WTC11 (cell line): Measurements from ENCODE around the gene ECM2. TPM values are rescaled to one million over a fixed set of nuclear protein-coding genes. Genes with fewer than 3 reads are reported as not detected.

Source experiments
- ATAC-seq: fragments of 200-7000 bp; cut with Tn5 transposase; 2 replicates; pipeline ENCODE4 v1.10.0; 2021; ENCODE audit warnings: mild to moderate bottlenecking, moderate library complexity
- CTCF ChIA-PET: fragments of 300-600 bp; sonication (Branson Sonifier 250); formaldehyde crosslinking; loops from one replicate; lab custom pipeline; 2021; ENCODE audit warnings: antibody characterized with exemption; lab: Charles Lee
- POLR2A ChIA-PET: fragments of 350-600 bp; sonication (Branson Sonifier 250); formaldehyde crosslinking; loops from one replicate; lab custom pipeline; 2021; ENCODE audit warnings: antibody characterized with exemption; lab: Charles Lee
- DNase-seq: peaks from one replicate; pipeline ENCODE4 v3.0.0; 2021; ENCODE audit warnings: low spot score
- H3K27ac Mint-ChIP-seq: 2 replicates; pipeline ENCODE4 v1.8.0; 2021; ENCODE audit warnings: mixed read lengths
- H3K27me3 Mint-ChIP-seq: 2 replicates; pipeline ENCODE4 v1.8.0; 2021; ENCODE audit warnings: low read depth, mild to moderate bottlenecking, moderate library complexity, mixed read lengths
- H3K36me3 Mint-ChIP-seq: 2 replicates; pipeline ENCODE4 v1.8.0; 2021; ENCODE audit warnings: mixed read lengths
- H3K4me1 Mint-ChIP-seq: 2 replicates; pipeline ENCODE4 v1.8.0; 2022; ENCODE audit warnings: mixed read lengths
- H3K4me3 Mint-ChIP-seq: 2 replicates; pipeline ENCODE4 v1.8.0; 2021; ENCODE audit warnings: mild to moderate bottlenecking, moderate library complexity, mixed read lengths
- H3K9me3 Mint-ChIP-seq: 2 replicates; pipeline ENCODE4 v1.8.0; 2021; ENCODE audit warnings: mixed read lengths
- AFF4 ChIP-seq: sonication (generic); formaldehyde crosslinking; IDR thresholded peaks from 2 replicates; pipeline ENCODE4 v1.8.1; 2023; ENCODE audit warnings: mild to moderate bottlenecking, missing genetic modification reagents, borderline replicate concordance
- ELF4 ChIP-seq: sonication (generic); formaldehyde crosslinking; IDR thresholded peaks from 2 replicates; pipeline ENCODE4 v1.8.1; 2022; ENCODE audit warnings: low read depth, mild to moderate bottlenecking, moderate library complexity, missing genetic modification reagents
- ETV6 ChIP-seq: sonication (generic); formaldehyde crosslinking; IDR thresholded peaks from 2 replicates; pipeline ENCODE4 v1.8.1; 2022; ENCODE audit warnings: mild to moderate bottlenecking, missing genetic modification reagents
- FOXP1 ChIP-seq: sonication (generic); formaldehyde crosslinking; IDR thresholded peaks from 2 replicates; pipeline ENCODE4 v1.8.0; 2022; ENCODE audit warnings: missing genetic modification reagents, mild to moderate bottlenecking, moderate library complexity, borderline replicate concordance
- GABPB1 ChIP-seq: sonication (generic); formaldehyde crosslinking; IDR thresholded peaks from 2 replicates; pipeline ENCODE4 v1.8.1; 2023; ENCODE audit warnings: mild to moderate bottlenecking, missing genetic modification reagents
- JAZF1 ChIP-seq: fragments of 250-450 bp; sonication (Bioruptor Pico); IDR thresholded peaks from 2 replicates; pipeline ENCODE4 v1.9.0; 2021; ENCODE audit warnings: moderate library complexity, mild to moderate bottlenecking, inconsistent platforms
- JUN ChIP-seq: sonication (generic); formaldehyde crosslinking; IDR thresholded peaks from 2 replicates; pipeline ENCODE4 v1.8.0; 2023; ENCODE audit warnings: mild to moderate bottlenecking, missing genetic modification reagents
- KAT7 ChIP-seq: sonication (generic); formaldehyde crosslinking; IDR thresholded peaks from 2 replicates; pipeline ENCODE4 v1.8.1; 2023; ENCODE audit warnings: missing genetic modification reagents, mild to moderate bottlenecking, borderline replicate concordance
- SOX15 ChIP-seq: fragments of 250-450 bp; sonication (Bioruptor Pico); IDR thresholded peaks from 2 replicates; pipeline ENCODE4 v1.9.0; 2021; ENCODE audit warnings: mild to moderate bottlenecking
- TP53 ChIP-seq: sonication (generic); formaldehyde crosslinking; IDR thresholded peaks from 2 replicates; pipeline ENCODE4 v1.8.1; 2023; ENCODE audit warnings: mild to moderate bottlenecking, missing genetic modification reagents
- ZBTB21 ChIP-seq: sonication (generic); formaldehyde crosslinking; IDR thresholded peaks from 2 replicates; pipeline ENCODE4 v1.8.1; 2023; ENCODE audit warnings: mild to moderate bottlenecking, missing genetic modification reagents, borderline replicate concordance
- ZNF416 ChIP-seq: fragments of 250-450 bp; sonication (Bioruptor Pico); IDR thresholded peaks from 2 replicates; pipeline ENCODE4 v1.9.0; 2021; ENCODE audit warnings: mild to moderate bottlenecking, inconsistent platforms
- ZNF423 ChIP-seq: fragments of 250-450 bp; sonication (Bioruptor Pico); IDR thresholded peaks from 2 replicates; pipeline ENCODE4 v2.1.2; 2022; ENCODE audit warnings: mild to moderate bottlenecking, moderate library complexity
- total RNA-seq: library from RNA; stranded (reverse); gene quantifications from 3 replicates; pipeline ENCODE4 v1.2.3, GENCODE V29; 2021
- TF ChIP-seq, protein P1 (sequence below): fragments of 250-450 bp; sonication (Bioruptor Pico); conservative IDR thresholded peaks from 2 replicates; pipeline ENCODE4 v1.9.0; 2021; ENCODE audit warnings: mild to moderate bottlenecking
- TF ChIP-seq, protein P2 (sequence below): sonication (generic); formaldehyde crosslinking; IDR thresholded peaks from 2 replicates; pipeline ENCODE4 v1.8.0; 2022; ENCODE audit warnings: missing genetic modification reagents
- TF ChIP-seq, protein P3 (sequence below): fragments of 200-600 bp; IDR thresholded peaks from 2 replicates; pipeline ENCODE4 v1.8.0; 2022; ENCODE audit warnings: antibody characterized with exemption
- TF ChIP-seq, protein P4 (sequence below): sonication (generic); formaldehyde crosslinking; IDR thresholded peaks from 2 replicates; pipeline ENCODE4 v1.8.1; 2022; ENCODE audit warnings: missing genetic modification reagents, borderline replicate concordance

The ECM2 gene
- total RNA-seq, 1 experiment from 2014 or later: not detected

- TF ChIP-seq JAZF1 (CRISPR knock-in tag): no peak
- TF ChIP-seq, protein P1, sequence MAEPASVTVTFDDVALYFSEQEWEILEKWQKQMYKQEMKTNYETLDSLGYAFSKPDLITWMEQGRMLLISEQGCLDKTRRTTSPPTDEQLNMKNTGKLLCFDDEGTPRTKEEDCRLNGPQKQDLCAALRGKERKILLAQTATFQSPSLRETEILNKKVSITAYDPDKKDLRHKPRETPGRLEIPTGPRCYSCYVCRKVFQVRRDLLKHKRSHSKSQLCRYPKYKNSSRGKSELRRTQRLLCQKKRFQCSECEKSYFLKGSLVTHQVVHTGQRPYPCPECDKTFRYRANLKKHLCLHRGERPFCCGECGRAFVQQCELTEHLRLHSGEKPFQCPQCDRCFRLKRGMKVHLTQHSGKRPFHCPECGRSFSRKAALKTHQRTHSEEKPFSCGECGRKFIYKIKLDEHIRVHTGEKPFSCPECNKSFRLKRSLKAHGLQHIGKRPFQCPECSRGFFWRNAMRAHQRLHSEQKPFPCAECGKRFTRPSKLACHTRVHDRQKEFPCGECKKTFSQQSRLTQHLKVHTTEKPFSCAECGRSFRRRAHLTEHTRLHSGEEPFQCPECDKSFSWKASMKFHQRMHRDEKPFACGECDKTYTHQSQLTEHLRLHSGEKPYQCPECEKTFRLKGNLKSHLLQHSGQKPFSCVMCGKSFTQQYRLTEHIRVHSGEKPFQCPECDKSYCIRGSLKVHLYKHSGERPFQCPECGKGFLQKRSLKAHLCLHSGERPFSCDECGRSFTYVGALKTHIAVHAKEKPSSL (CRISPR knock-in tag): no peak
- no peak for TF ChIP-seq FOXP1
- no peak for TF ChIP-seq ETV6 (CRISPR knock-in tag)
- no peak for TF ChIP-seq AFF4
- no peak for TF ChIP-seq TP53
- no peak for TF ChIP-seq GABPB1
- TF ChIP-seq ZBTB21 (CRISPR knock-in tag): no peak
- TF ChIP-seq, all 79 proteins: peak for 0
Measured at GRCh38 chr9:92517046-92517445, 18.7 kb downstream of the ECM2 start (continued).

DNA sequence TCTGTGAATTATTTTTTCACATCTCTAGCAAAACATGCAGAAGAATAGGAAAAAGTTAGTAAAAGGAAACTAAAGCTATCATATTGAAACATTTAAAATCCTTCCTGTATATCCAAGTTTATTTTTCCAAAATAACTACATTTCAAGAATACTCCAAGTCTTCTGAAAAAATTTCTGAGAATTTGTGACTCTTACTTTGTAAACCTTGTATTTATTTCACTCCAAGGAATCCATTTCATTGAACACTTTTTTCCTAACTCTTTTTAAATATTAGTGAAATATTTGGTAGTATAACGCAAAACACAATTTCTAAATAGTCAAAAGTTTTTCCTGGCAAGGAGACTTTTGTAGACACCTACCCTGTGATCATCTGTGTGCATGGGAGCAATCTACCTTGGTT is 19.3 kb downstream of the ECM2 start:
- peaks cover 12% of the 10 kb centered on the region for H3K9me3 Mint-ChIP-seq
- ATAC-seq (no peak), DNase-seq (no peak)
- H3K27ac Mint-ChIP-seq: no peak overlapping the region
- H3K4me3 Mint-ChIP-seq: no peak overlapping the region
- peaks cover 15% of the 10 kb centered on the region for H3K4me1 Mint-ChIP-seq
- CTCF ChIA-PET: no interaction called here
- H3K36me3 Mint-ChIP-seq: no peaks in the 10 kb centered on the region
- POLR2A ChIA-PET: no interaction called here
- H3K27me3 Mint-ChIP-seq: no peaks in the 10 kb centered on the region
- TF ChIP-seq, protein P1 (CRISPR knock-in tag): no peak
- TF ChIP-seq AFF4 (no peak), SOX15 (CRISPR knock-in tag) (no peak), ELF4 (CRISPR knock-in tag) (no peak), ZNF423 (CRISPR knock-in tag) (no peak), GABPB1 (no peak), ZNF416 (CRISPR knock-in tag) (no peak), KAT7 (CRISPR knock-in tag) (no peak), JUN (CRISPR knock-in tag) (no peak)
- TF ChIP-seq, protein P2, sequence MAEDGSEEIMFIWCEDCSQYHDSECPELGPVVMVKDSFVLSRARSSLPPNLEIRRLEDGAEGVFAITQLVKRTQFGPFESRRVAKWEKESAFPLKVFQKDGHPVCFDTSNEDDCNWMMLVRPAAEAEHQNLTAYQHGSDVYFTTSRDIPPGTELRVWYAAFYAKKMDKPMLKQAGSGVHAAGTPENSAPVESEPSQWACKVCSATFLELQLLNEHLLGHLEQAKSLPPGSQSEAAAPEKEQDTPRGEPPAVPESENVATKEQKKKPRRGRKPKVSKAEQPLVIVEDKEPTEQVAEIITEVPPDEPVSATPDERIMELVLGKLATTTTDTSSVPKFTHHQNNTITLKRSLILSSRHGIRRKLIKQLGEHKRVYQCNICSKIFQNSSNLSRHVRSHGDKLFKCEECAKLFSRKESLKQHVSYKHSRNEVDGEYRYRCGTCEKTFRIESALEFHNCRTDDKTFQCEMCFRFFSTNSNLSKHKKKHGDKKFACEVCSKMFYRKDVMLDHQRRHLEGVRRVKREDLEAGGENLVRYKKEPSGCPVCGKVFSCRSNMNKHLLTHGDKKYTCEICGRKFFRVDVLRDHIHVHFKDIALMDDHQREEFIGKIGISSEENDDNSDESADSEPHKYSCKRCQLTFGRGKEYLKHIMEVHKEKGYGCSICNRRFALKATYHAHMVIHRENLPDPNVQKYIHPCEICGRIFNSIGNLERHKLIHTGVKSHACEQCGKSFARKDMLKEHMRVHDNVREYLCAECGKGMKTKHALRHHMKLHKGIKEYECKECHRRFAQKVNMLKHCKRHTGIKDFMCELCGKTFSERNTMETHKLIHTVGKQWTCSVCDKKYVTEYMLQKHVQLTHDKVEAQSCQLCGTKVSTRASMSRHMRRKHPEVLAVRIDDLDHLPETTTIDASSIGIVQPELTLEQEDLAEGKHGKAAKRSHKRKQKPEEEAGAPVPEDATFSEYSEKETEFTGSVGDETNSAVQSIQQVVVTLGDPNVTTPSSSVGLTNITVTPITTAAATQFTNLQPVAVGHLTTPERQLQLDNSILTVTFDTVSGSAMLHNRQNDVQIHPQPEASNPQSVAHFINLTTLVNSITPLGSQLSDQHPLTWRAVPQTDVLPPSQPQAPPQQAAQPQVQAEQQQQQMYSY (CRISPR knock-in tag): no peak
- TF ChIP-seq, protein P3, sequence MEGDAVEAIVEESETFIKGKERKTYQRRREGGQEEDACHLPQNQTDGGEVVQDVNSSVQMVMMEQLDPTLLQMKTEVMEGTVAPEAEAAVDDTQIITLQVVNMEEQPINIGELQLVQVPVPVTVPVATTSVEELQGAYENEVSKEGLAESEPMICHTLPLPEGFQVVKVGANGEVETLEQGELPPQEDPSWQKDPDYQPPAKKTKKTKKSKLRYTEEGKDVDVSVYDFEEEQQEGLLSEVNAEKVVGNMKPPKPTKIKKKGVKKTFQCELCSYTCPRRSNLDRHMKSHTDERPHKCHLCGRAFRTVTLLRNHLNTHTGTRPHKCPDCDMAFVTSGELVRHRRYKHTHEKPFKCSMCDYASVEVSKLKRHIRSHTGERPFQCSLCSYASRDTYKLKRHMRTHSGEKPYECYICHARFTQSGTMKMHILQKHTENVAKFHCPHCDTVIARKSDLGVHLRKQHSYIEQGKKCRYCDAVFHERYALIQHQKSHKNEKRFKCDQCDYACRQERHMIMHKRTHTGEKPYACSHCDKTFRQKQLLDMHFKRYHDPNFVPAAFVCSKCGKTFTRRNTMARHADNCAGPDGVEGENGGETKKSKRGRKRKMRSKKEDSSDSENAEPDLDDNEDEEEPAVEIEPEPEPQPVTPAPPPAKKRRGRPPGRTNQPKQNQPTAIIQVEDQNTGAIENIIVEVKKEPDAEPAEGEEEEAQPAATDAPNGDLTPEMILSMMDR: no peak
- TF ChIP-seq, protein P4, sequence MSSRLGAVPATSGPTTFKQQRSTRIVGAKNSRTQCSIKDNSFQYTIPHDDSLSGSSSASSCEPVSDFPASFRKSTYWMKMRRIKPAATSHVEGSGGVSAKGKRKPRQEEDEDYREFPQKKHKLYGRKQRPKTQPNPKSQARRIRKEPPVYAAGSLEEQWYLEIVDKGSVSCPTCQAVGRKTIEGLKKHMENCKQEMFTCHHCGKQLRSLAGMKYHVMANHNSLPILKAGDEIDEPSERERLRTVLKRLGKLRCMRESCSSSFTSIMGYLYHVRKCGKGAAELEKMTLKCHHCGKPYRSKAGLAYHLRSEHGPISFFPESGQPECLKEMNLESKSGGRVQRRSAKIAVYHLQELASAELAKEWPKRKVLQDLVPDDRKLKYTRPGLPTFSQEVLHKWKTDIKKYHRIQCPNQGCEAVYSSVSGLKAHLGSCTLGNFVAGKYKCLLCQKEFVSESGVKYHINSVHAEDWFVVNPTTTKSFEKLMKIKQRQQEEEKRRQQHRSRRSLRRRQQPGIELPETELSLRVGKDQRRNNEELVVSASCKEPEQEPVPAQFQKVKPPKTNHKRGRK (CRISPR knock-in tag): no peak
